ENCODE results near the gene MAST3. TPM values are rescaled to one million over a fixed set of nuclear protein-coding genes. Genes with fewer than 3 reads are reported as not detected.
A peak's percentile ranks its signal among the peaks of the same experiment; 100 is the strongest.

Gene MAST3
- total and polyA plus RNA-seq, 4 donors: 4.3 to 10.6 (median 6.7) TPM

GRCh38 chr19:18190278-18190677 lies 92.7 kb downstream of the MAST3 start:
- Histone ChIP-seq H3K36me3 (ENCODE audit: control insufficient read depth in 4 of 4, insufficient read depth in 3 of 4, low read depth in 1 of 4, low read length in 3 of 4) (no peaks in the 10 kb centered on the region), H3K9me3 (ENCODE audit: control insufficient read depth in 4 of 4, low read length in 3 of 4) (no peaks in the 10 kb centered on the region), H3K27me3 (ENCODE audit: control insufficient read depth in 4 of 4, insufficient read depth in 4 of 4, low read length in 3 of 4) (no peaks in the 10 kb centered on the region), H3K4me1 (ENCODE audit: control insufficient read depth in 4 of 4, insufficient read depth in 4 of 4, low read length in 3 of 4) (peaks cover 7 to 19% (median 14%) of the 10 kb centered on the region in 4 donors), H3K27ac (ENCODE audit: low read depth in 1 of 2, low read length in 2 of 2) (no peak overlapping the region), H3K9ac (ENCODE audit: low read depth in 1 of 2, low read length in 2 of 2) (no peak overlapping the region), H3K4me3 (ENCODE audit: low read depth in 1 of 3, low read length in 3 of 3) (no peak overlapping the region)
- 92% methylated on average over 4 of the region's 4 CpGs for WGBS
- no peak for DNase-seq (ENCODE audit: low spot score)
- TF ChIP-seq ATF3 (IDR thresholded peaks at IDR 0.05) (no peak), GABPA (IDR thresholded peaks at IDR 0.05 in 1 of 2, conservative IDR thresholded peaks at IDR 0.05 in 1 of 2) (no peak), HNF4G (IDR thresholded peaks at IDR 0.05) (no peak), ZBTB33 (IDR thresholded peaks at IDR 0.05) (no peak), HNF4A (conservative IDR thresholded peaks at IDR 0.05) (no peak), TAF1 (conservative IDR thresholded peaks at IDR 0.05) (no peak), FOXA2 (IDR thresholded peaks at IDR 0.05) (no peak), NR2F2 (IDR thresholded peaks at IDR 0.05) (no peak), YY1 (IDR thresholded peaks at IDR 0.05) (no peak), EGR1 (IDR thresholded peaks at IDR 0.05; ENCODE audit: low read depth in 2 of 2) (no peak), RAD21 (IDR thresholded peaks at IDR 0.05) (no peak), RXRA (IDR thresholded peaks at IDR 0.05) (no peak), JUND (IDR thresholded peaks at IDR 0.05) (no peak), CTCF (IDR thresholded peaks at IDR 0.05; ENCODE audit: low read depth, low read length, missing input control) (no peak)
- TF ChIP-seq, protein P1, sequence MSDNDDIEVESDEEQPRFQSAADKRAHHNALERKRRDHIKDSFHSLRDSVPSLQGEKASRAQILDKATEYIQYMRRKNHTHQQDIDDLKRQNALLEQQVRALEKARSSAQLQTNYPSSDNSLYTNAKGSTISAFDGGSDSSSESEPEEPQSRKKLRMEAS (IDR thresholded peaks at IDR 0.05): no peak
- TF ChIP-seq, protein P2, sequence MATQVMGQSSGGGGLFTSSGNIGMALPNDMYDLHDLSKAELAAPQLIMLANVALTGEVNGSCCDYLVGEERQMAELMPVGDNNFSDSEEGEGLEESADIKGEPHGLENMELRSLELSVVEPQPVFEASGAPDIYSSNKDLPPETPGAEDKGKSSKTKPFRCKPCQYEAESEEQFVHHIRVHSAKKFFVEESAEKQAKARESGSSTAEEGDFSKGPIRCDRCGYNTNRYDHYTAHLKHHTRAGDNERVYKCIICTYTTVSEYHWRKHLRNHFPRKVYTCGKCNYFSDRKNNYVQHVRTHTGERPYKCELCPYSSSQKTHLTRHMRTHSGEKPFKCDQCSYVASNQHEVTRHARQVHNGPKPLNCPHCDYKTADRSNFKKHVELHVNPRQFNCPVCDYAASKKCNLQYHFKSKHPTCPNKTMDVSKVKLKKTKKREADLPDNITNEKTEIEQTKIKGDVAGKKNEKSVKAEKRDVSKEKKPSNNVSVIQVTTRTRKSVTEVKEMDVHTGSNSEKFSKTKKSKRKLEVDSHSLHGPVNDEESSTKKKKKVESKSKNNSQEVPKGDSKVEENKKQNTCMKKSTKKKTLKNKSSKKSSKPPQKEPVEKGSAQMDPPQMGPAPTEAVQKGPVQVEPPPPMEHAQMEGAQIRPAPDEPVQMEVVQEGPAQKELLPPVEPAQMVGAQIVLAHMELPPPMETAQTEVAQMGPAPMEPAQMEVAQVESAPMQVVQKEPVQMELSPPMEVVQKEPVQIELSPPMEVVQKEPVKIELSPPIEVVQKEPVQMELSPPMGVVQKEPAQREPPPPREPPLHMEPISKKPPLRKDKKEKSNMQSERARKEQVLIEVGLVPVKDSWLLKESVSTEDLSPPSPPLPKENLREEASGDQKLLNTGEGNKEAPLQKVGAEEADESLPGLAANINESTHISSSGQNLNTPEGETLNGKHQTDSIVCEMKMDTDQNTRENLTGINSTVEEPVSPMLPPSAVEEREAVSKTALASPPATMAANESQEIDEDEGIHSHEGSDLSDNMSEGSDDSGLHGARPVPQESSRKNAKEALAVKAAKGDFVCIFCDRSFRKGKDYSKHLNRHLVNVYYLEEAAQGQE (IDR thresholded peaks at IDR 0.05): no peak

DNA sequence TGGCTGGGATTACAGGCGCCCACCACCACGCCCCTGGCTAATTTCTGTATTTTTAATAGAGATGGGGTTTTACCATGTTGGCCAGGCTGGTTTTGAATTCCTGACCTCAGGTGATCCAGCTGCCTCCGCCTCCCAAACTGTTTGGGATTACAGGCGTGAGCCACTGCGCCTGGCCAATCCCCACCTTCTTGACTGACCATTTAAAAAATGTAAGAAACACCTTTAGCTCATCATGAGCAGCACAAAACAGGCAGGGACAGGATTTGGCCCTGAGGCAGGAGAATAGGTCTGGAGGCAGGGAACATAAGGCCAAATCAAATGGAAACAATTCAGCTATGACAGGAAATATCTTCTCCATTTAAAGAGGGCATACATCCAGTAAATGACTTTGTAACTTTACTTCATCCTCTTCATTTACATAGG lies 94.1 kb downstream of the MAST3 start:
- DNase-seq (ENCODE audit: low spot score): no peak
- Histone ChIP-seq H3K27ac (ENCODE audit: low read depth in 1 of 2, low read length in 2 of 2) (peak overlapping the region; percentile 93 to 96), H3K36me3 (ENCODE audit: control insufficient read depth in 4 of 4, insufficient read depth in 3 of 4, low read depth in 1 of 4, low read length in 3 of 4) (peaks cover 0 to 5% (median 0%) of the 10 kb centered on the region in 4 donors), H3K9ac (ENCODE audit: low read depth in 1 of 2, low read length in 2 of 2) (peak overlapping the region; percentile 87 to 89), H3K4me3 (ENCODE audit: low read depth in 1 of 3, low read length in 3 of 3) (peak overlapping the region in 1 of 3 donors; percentile 48), H3K9me3 (ENCODE audit: control insufficient read depth in 4 of 4, low read length in 3 of 4) (no peaks in the 10 kb centered on the region), H3K4me1 (ENCODE audit: control insufficient read depth in 4 of 4, insufficient read depth in 4 of 4, low read length in 3 of 4) (peaks cover 7 to 19% (median 14%) of the 10 kb centered on the region in 4 donors), H3K27me3 (ENCODE audit: control insufficient read depth in 4 of 4, insufficient read depth in 4 of 4, low read length in 3 of 4) (no peaks in the 10 kb centered on the region)
- WGBS: 70% methylated on average over 5 of the region's 5 CpGs
- TF ChIP-seq, protein P1 (IDR thresholded peaks at IDR 0.05): no peak
- TF ChIP-seq FOXA1 (IDR thresholded peaks at IDR 0.05) (no peak), HNF4A (conservative IDR thresholded peaks at IDR 0.05) (no peak), ATF3 (IDR thresholded peaks at IDR 0.05) (no peak), RAD21 (IDR thresholded peaks at IDR 0.05) (no peak), EGR1 (IDR thresholded peaks at IDR 0.05; ENCODE audit: low read depth in 2 of 2) (no peak), YY1 (IDR thresholded peaks at IDR 0.05) (no peak), GABPA (IDR thresholded peaks at IDR 0.05 in 1 of 2, conservative IDR thresholded peaks at IDR 0.05 in 1 of 2) (no peak), FOXA2 (IDR thresholded peaks at IDR 0.05) (no peak), JUND (IDR thresholded peaks at IDR 0.05) (no peak)
- TF ChIP-seq, protein P2 (IDR thresholded peaks at IDR 0.05): no peak

Data from liver (tissue), 9 donors.